ENCODE measurements around the gene NAA15.
"Not testable (repeated sequence)": the region's sequence is repeated elsewhere in the genome, so short reads cannot be mapped to it uniquely, and the experiment has no call there.

The NAA15 gene

GRCh38 chr4:139410312-139410711 lies 109.0 kb downstream of the NAA15 start:
- Histone ChIP-seq H3K27ac (ENCODE audit: low read depth, low read length) (no peak overlapping the region), H3K4me1 (ENCODE audit: control insufficient read depth, insufficient read depth, low read length) (no peaks in the 10 kb centered on the region), H3K36me3 (ENCODE audit: control insufficient read depth, insufficient read depth, low read length) (no peaks in the 10 kb centered on the region), H3K9ac (ENCODE audit: low read depth, low read length) (no peak overlapping the region), H3K9me3 (ENCODE audit: control insufficient read depth, insufficient read depth, low read length) (no peaks in the 10 kb centered on the region; the same call in 1 of the 2 replicates), H3K27me3 (ENCODE audit: control insufficient read depth, insufficient read depth, low read length) (no peaks in the 10 kb centered on the region), H3K4me3 (ENCODE audit: low read depth, low read length) (no peak overlapping the region)

- not testable (repeated sequence) for H3K4me3 ChIP-seq (ENCODE audit: low read depth, low read length); H3K9me3 ChIP-seq (ENCODE audit: control insufficient read depth, insufficient read depth, low read length); H3K9ac ChIP-seq (ENCODE audit: low read depth, low read length); H3K4me1 ChIP-seq (ENCODE audit: control insufficient read depth, insufficient read depth, low read length); H3K27me3 ChIP-seq (ENCODE audit: control insufficient read depth, insufficient read depth, low read length); H3K36me3 ChIP-seq (ENCODE audit: control insufficient read depth, insufficient read depth, low read length); H3K27ac ChIP-seq (ENCODE audit: low read depth, low read length)
These were observed 113.4 kb downstream of the NAA15 start for GRCh38 chr4:139414671-139415210.

- no peaks in the 10 kb centered on the region; the same call in 1 of the 2 replicates for H3K9me3 ChIP-seq (ENCODE audit: control insufficient read depth, insufficient read depth, low read length)
- H3K9ac ChIP-seq (ENCODE audit: low read depth, low read length), result no peak overlapping the region
- no peak overlapping the region for H3K27ac ChIP-seq (ENCODE audit: low read depth, low read length)
- H3K4me3 ChIP-seq (ENCODE audit: low read depth, low read length), result no peak overlapping the region
- no peaks in the 10 kb centered on the region for H3K27me3 ChIP-seq (ENCODE audit: control insufficient read depth, insufficient read depth, low read length)
- H3K36me3 ChIP-seq (ENCODE audit: control insufficient read depth, insufficient read depth, low read length), result no peaks in the 10 kb centered on the region
- H3K4me1 ChIP-seq (ENCODE audit: control insufficient read depth, insufficient read depth, low read length), result no peaks in the 10 kb centered on the region
These were observed 114.9 kb downstream of the NAA15 start for GRCh38 chr4:139416073-139416673.

DNA sequence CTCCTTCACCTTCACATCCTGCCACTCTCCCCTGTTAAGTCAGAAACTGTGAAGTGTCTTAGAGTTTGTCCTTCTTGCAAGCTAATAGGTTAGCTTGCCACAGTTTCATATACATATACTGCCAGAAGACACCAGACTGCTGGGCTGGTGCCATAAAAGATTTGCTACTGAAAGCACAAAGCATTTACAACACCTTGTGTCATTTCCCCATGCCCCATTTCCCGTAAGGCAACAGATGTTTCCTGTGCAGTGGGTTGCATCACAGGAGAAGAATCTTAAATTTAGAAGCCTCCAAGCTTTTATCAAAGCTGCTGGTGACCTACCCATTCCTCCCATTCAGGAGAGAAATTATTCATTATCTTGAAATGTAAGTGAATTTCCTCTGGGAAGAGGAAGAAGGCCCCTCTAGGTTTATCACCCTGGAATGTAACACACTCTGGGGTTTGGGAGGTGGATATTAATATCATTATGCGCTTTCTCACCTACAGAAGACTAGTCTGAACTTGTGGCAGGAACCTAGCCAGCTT lies 118.1 kb downstream of the NAA15 start:
- H3K27ac ChIP-seq (ENCODE audit: low read depth, low read length), result no peak overlapping the region
- H3K9ac ChIP-seq (ENCODE audit: low read depth, low read length), result no peak overlapping the region
- no peaks in the 10 kb centered on the region for H3K36me3 ChIP-seq (ENCODE audit: control insufficient read depth, insufficient read depth, low read length)
- H3K27me3 ChIP-seq (ENCODE audit: control insufficient read depth, insufficient read depth, low read length), result no peaks in the 10 kb centered on the region
- H3K9me3 ChIP-seq (ENCODE audit: control insufficient read depth, insufficient read depth, low read length), result no peaks in the 10 kb centered on the region
- H3K4me3 ChIP-seq (ENCODE audit: low read depth, low read length), result no peak overlapping the region
- H3K4me1 ChIP-seq (ENCODE audit: control insufficient read depth, insufficient read depth, low read length), result no peaks in the 10 kb centered on the region

DNA sequence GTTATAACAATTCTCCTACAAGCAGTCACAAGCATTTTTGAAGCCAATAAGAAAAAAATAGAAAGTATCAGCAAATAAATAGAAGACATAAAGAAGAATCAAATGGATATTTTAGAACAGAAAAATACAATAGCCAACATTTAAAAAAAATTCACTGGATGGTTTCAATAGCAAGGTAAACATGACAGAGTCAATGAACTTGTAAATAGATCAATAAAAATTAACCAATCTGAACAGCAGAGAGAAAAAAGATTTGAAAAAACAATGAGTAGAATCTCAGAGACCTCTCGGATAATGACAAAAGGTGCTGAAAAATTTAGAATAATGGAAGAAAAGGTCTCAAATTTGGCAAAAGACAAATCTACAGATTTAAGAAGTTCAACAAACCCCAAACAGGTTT lies 119.3 kb downstream of the NAA15 start:
- Histone ChIP-seq H3K4me1 (ENCODE audit: control insufficient read depth, insufficient read depth, low read length) (no peaks in the 10 kb centered on the region), H3K27ac (ENCODE audit: low read depth, low read length) (no peak overlapping the region), H3K27me3 (ENCODE audit: control insufficient read depth, insufficient read depth, low read length) (no peaks in the 10 kb centered on the region), H3K36me3 (ENCODE audit: control insufficient read depth, insufficient read depth, low read length) (no peaks in the 10 kb centered on the region), H3K4me3 (ENCODE audit: low read depth, low read length) (no peak overlapping the region), H3K9ac (ENCODE audit: low read depth, low read length) (no peak overlapping the region), H3K9me3 (ENCODE audit: control insufficient read depth, insufficient read depth, low read length) (no peaks in the 10 kb centered on the region)

DNA sequence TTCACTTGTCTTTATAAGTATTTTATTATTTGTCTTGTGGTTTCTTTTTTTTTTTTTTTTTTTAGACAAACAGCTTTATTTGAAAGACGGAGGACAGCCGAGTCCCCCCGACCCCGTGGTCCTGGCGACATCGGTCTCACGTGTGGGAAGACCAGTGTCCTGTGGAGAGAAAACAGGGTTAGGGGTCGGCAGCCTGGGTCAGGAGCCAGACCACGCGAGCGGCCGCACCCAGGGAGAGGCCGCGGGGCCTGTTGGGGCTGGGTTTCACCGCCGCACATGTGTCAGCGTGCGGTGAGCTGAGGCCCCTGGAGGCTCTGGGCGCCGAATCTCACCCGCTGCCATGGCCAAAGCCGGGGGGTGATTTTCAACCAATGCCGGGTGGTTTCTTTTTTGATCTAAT lies 134.8 kb downstream of the NAA15 start:
- Histone ChIP-seq H3K4me1 (ENCODE audit: control insufficient read depth, insufficient read depth, low read length) (no peaks in the 10 kb centered on the region), H3K27ac (ENCODE audit: low read depth, low read length) (no peak overlapping the region), H3K27me3 (ENCODE audit: control insufficient read depth, insufficient read depth, low read length) (no peaks in the 10 kb centered on the region), H3K9me3 (ENCODE audit: control insufficient read depth, insufficient read depth, low read length) (peaks cover 3% of the 10 kb centered on the region), H3K9ac (ENCODE audit: low read depth, low read length) (no peak overlapping the region), H3K36me3 (ENCODE audit: control insufficient read depth, insufficient read depth, low read length) (no peaks in the 10 kb centered on the region; the same call in 1 of the 2 replicates), H3K4me3 (ENCODE audit: low read depth, low read length) (no peak overlapping the region)

DNA sequence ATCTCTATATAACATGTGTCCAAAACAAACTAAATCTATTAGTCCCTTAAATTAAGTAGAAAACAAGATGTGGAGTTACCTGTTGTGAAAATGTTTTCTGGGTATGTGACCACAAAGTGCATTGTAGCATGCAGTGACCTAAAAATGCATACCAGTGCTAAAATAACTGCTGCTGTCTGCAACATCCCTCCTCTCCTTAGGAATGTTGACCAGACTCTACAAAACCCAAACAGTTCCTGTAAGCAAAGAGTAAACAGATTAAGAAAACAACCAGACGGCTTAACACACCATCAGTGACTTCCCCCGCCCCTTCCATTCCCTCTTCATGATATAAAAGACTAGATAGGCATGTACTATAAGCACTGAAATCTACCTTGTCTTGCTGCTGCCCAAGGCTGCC lies 136.8 kb downstream of the NAA15 start:
- Histone ChIP-seq H3K27me3 (ENCODE audit: control insufficient read depth, insufficient read depth, low read length) (no peaks in the 10 kb centered on the region), H3K4me3 (ENCODE audit: low read depth, low read length) (no peak overlapping the region), H3K27ac (ENCODE audit: low read depth, low read length) (no peak overlapping the region), H3K9ac (ENCODE audit: low read depth, low read length) (no peak overlapping the region), H3K4me1 (ENCODE audit: control insufficient read depth, insufficient read depth, low read length) (no peaks in the 10 kb centered on the region), H3K9me3 (ENCODE audit: control insufficient read depth, insufficient read depth, low read length) (no peaks in the 10 kb centered on the region; the same call in none of the 2 replicates), H3K36me3 (ENCODE audit: control insufficient read depth, insufficient read depth, low read length) (no peaks in the 10 kb centered on the region; the same call in 1 of the 2 replicates)

DNA sequence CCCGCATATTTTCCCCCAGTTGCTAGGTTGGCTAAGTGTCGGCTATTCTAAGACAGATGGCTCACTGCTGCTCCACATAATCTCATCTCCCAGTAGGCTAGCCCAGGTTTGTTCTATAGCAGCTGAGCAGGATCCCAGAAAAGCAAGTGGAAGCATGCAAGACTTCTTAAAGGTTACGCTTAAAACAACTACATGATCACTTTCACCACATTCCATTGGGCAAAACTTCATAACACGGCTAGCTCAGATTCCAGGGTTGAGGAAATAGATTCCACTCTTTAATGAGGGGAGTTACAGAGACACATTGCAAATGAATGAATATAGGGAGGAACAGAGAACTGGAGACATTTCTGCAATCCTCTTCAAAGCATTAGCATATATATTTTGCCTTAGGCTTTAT lies 139.7 kb downstream of the NAA15 start:
- Histone ChIP-seq H3K9me3 (ENCODE audit: control insufficient read depth, insufficient read depth, low read length) (no peaks in the 10 kb centered on the region; the same call in none of the 2 replicates), H3K27ac (ENCODE audit: low read depth, low read length) (no peak overlapping the region), H3K4me3 (ENCODE audit: low read depth, low read length) (no peak overlapping the region), H3K27me3 (ENCODE audit: control insufficient read depth, insufficient read depth, low read length) (no peaks in the 10 kb centered on the region), H3K36me3 (ENCODE audit: control insufficient read depth, insufficient read depth, low read length) (no peaks in the 10 kb centered on the region; the same call in 1 of the 2 replicates), H3K9ac (ENCODE audit: low read depth, low read length) (no peak overlapping the region), H3K4me1 (ENCODE audit: control insufficient read depth, insufficient read depth, low read length) (no peaks in the 10 kb centered on the region)

GRCh38 chr4:139443661-139444060 lies 142.4 kb downstream of the NAA15 start:
- Histone ChIP-seq H3K9ac (ENCODE audit: low read depth, low read length) (no peak overlapping the region), H3K27me3 (ENCODE audit: control insufficient read depth, insufficient read depth, low read length) (no peaks in the 10 kb centered on the region), H3K4me1 (ENCODE audit: control insufficient read depth, insufficient read depth, low read length) (no peaks in the 10 kb centered on the region), H3K4me3 (ENCODE audit: low read depth, low read length) (no peak overlapping the region), H3K36me3 (ENCODE audit: control insufficient read depth, insufficient read depth, low read length) (no peaks in the 10 kb centered on the region), H3K27ac (ENCODE audit: low read depth, low read length) (no peak overlapping the region), H3K9me3 (ENCODE audit: control insufficient read depth, insufficient read depth, low read length) (no peaks in the 10 kb centered on the region)

- not testable (repeated sequence) for H3K9ac ChIP-seq (ENCODE audit: low read depth, low read length); H3K4me1 ChIP-seq (ENCODE audit: control insufficient read depth, insufficient read depth, low read length); H3K27me3 ChIP-seq (ENCODE audit: control insufficient read depth, insufficient read depth, low read length); H3K9me3 ChIP-seq (ENCODE audit: control insufficient read depth, insufficient read depth, low read length); H3K4me3 ChIP-seq (ENCODE audit: low read depth, low read length); H3K27ac ChIP-seq (ENCODE audit: low read depth, low read length); H3K36me3 ChIP-seq (ENCODE audit: control insufficient read depth, insufficient read depth, low read length)
These were observed 143.6 kb downstream of the NAA15 start for GRCh38 chr4:139444881-139445280.

DNA sequence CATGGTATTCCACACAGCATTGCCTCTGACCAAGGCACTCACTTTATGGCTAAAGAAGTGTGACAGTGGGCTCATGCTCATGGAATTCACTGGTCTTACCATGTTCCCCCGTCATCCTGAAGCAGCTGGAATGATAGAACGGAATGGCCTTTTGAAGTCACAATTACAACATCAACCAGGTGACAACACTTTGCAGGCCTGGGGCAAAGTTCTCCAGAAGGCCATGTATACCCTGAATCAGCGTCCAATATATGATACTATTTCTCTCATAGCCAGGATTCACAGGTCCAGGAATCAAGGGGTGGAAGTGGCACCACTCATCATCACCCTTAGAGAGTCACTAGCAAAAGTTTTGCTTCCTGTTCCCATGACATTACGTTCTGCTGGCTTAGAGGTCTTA lies 145.8 kb downstream of the NAA15 start:
- H3K27me3 ChIP-seq (ENCODE audit: control insufficient read depth, insufficient read depth, low read length); H3K4me3 ChIP-seq (ENCODE audit: low read depth, low read length); H3K27ac ChIP-seq (ENCODE audit: low read depth, low read length); H3K9me3 ChIP-seq (ENCODE audit: control insufficient read depth, insufficient read depth, low read length); H3K9ac ChIP-seq (ENCODE audit: low read depth, low read length); H3K36me3 ChIP-seq (ENCODE audit: control insufficient read depth, insufficient read depth, low read length); H3K4me1 ChIP-seq (ENCODE audit: control insufficient read depth, insufficient read depth, low read length): not testable (repeated sequence)

All from HUES48 (cell line).